Progenitor cell of endocrine pancreas (in vitro differentiated cells): ENCODE data around the gene VPS26C. TPM values are rescaled to one million over a fixed set of nuclear protein-coding genes. Genes with fewer than 3 reads are reported as not detected.
"Not testable (repeated sequence)": the region's sequence is repeated elsewhere in the genome, so short reads cannot be mapped to it uniquely, and the experiment has no call there.

ENCODE experiments used
- DNase-seq: peaks from one replicate; pipeline ENCODE4 v3.0.0; 2021; ENCODE audit warnings: low spot score; ENCODE audit not compliant: unreplicated experiment
- H3K27ac Mint-ChIP-seq: 2 replicates; pipeline ENCODE4 v1.8.0; 2021; ENCODE audit warnings: mild to moderate bottlenecking, moderate library complexity, mixed read lengths
- H3K27me3 Mint-ChIP-seq: 2 replicates; pipeline ENCODE4 v1.8.0; 2021; ENCODE audit warnings: mixed read lengths
- H3K36me3 Mint-ChIP-seq: 2 replicates; pipeline ENCODE4 v1.8.0; 2022; ENCODE audit warnings: mixed read lengths; ENCODE audit not compliant: insufficient read depth
- H3K4me1 Mint-ChIP-seq: 2 replicates; pipeline ENCODE4 v1.8.0; 2021; ENCODE audit warnings: low read depth, mixed read lengths
- H3K4me3 Mint-ChIP-seq: 2 replicates; pipeline ENCODE4 v1.8.0; 2021; ENCODE audit warnings: low read depth, mild to moderate bottlenecking, moderate library complexity, mixed read lengths
- H3K9me3 Mint-ChIP-seq: 2 replicates; pipeline ENCODE4 v1.8.0; 2021; ENCODE audit warnings: low read depth, mixed read lengths
- long read RNA-seq: library from polyadenylated mRNA; unstranded; transcript quantifications from one replicate; pipeline ENCODE4 v2.0.0, GENCODE V29; 2020
- total RNA-seq: library from RNA; stranded (reverse); gene quantifications from 2 replicates; pipeline ENCODE4 v1.2.1, GENCODE V29; 2021
- TF ChIP-seq, protein P1 (sequence below): fragments of 200-600 bp; sonication (generic); IDR thresholded peaks from one replicate; pipeline ENCODE4 v1.5.0; 2021; ENCODE audit warnings: antibody characterized with exemption, mild to moderate bottlenecking; ENCODE audit not compliant: unreplicated experiment

The VPS26C gene
- total RNA-seq: 38.7 and 42.3 TPM in 2 replicates
- long read RNA-seq, transcript VPS26C-206 (3 exons, 715 nt): minor isoform, 8 of 133 reads
- long read RNA-seq, transcript VPS26C-207 (7 exons, 937 nt): minor isoform, 5 of 133 reads
- long read RNA-seq, transcript VPS26C-201 (8 exons, 3,256 nt): major isoform, 87 of 133 reads
- long read RNA-seq, partial matches to known transcripts: 8 of 133 reads
- long read RNA-seq, other reads (novel, unspliced or antisense): 17 of 133 reads

GRCh38 chr21:37267269-37268185 is at the start of gene VPS26C:
TSS of gene VPS26C (minus strand) at chr21:37267334. CDS start at chr21:37267294, 40 bp downstream.
- Mint-ChIP-seq H3K36me3 (no peaks in the 10 kb centered on the region), H3K27me3 (no peaks in the 10 kb centered on the region), H3K4me1 (peaks cover 14% of the 10 kb centered on the region), H3K4me3 (peak within 1 kb of the TSS; percentile 90), H3K27ac (peak within 1 kb of the TSS; percentile 99), H3K9me3 (no peaks in the 10 kb centered on the region)
- TF ChIP-seq, protein P1, sequence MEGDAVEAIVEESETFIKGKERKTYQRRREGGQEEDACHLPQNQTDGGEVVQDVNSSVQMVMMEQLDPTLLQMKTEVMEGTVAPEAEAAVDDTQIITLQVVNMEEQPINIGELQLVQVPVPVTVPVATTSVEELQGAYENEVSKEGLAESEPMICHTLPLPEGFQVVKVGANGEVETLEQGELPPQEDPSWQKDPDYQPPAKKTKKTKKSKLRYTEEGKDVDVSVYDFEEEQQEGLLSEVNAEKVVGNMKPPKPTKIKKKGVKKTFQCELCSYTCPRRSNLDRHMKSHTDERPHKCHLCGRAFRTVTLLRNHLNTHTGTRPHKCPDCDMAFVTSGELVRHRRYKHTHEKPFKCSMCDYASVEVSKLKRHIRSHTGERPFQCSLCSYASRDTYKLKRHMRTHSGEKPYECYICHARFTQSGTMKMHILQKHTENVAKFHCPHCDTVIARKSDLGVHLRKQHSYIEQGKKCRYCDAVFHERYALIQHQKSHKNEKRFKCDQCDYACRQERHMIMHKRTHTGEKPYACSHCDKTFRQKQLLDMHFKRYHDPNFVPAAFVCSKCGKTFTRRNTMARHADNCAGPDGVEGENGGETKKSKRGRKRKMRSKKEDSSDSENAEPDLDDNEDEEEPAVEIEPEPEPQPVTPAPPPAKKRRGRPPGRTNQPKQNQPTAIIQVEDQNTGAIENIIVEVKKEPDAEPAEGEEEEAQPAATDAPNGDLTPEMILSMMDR: no peak
- DNase-seq: peak; percentile 96

DNA sequence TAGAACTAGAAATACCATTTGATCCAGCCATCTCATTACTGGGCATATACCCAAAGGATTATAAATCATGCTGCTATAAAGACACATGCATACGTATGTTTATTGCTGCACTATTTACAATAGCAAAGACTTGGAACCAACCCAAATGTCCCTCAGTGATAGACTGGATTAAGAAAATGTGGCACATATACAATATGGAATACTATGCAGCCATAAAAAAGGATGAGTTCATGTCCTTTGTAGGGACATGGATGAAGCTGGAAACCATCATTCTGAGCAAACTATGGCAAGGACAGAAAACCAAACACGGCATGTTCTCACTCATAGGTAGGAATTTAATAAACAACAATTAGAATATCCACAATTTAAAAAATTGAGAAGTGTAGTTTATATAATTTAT is 48.9 kb upstream of the VPS26C start:
- not testable (repeated sequence) for H3K36me3 Mint-ChIP-seq, H3K4me1 Mint-ChIP-seq, H3K4me3 Mint-ChIP-seq, DNase-seq, H3K27me3 Mint-ChIP-seq, H3K27ac Mint-ChIP-seq
- peaks cover 19% of the 10 kb centered on the region for H3K9me3 Mint-ChIP-seq

DNA sequence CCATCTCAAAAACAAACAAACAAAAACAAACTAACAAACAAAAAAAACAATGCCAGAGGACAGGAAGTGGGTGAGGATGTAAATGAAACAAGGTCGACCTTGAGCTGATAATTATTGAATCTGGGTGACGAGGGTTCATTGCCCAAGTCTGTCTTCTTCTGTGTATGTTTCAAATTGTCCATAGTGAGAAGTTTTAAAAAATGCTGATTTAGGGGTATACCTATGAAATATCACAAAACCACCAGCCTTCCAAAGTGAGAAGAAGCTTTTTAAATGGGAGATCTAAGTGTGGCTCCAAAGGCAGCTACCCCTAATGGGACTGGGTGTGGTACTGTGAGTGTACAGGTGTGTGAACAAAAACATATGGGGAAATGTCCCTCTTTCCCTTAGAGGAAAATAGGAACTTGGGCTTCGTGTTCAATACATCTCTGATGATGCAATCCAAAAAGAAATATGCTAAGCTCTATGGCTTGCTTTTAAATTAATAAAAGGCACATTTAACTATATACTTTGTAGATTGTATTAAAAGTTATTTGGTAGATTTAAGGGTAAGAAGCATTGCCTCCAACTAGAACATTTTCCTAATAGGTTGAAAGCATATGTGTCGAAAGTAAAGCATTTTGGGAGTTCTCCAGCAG is 33.1 kb upstream of the VPS26C start:
- Mint-ChIP-seq H3K27ac (no peak overlapping the region), H3K4me1 (no peaks in the 10 kb centered on the region), H3K36me3 (no peaks in the 10 kb centered on the region), H3K4me3 (no peak overlapping the region), H3K27me3 (no peaks in the 10 kb centered on the region), H3K9me3 (no peaks in the 10 kb centered on the region)
- TF ChIP-seq, protein P1: no peak
- DNase-seq: no peak

DNA sequence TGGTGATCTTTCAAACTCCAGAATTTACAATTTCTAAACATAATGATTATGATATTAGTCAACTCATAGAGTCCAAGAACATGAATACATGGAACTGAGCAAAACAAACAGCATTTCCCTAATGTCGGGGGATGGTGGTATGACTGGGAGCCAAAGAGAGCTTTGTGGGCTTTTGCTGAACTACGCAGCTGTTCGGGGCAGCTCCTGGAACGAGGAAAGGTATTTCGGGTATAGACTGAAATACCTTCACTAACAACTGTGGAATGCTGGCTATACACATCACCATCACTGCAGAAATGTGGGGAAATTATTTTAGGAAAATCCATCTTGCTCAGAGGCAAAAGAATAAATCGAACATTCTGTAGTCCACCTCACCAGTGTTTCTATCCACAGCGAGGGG is 30.2 kb upstream of the VPS26C start:
- Mint-ChIP-seq H3K27me3 (no peaks in the 10 kb centered on the region), H3K27ac (no peak overlapping the region), H3K4me1 (no peaks in the 10 kb centered on the region), H3K9me3 (no peaks in the 10 kb centered on the region), H3K4me3 (no peak overlapping the region), H3K36me3 (no peaks in the 10 kb centered on the region)
- DNase-seq: no peak
- TF ChIP-seq, protein P1: no peak

GRCh38 chr21:37294679-37295078 is 27.5 kb upstream of the VPS26C start:
- H3K9me3 Mint-ChIP-seq: no peaks in the 10 kb centered on the region
- DNase-seq: no peak
- no peaks in the 10 kb centered on the region for H3K4me1 Mint-ChIP-seq
- TF ChIP-seq, protein P1: no peak
- no peaks in the 10 kb centered on the region for H3K36me3 Mint-ChIP-seq
- H3K27ac Mint-ChIP-seq: no peak overlapping the region
- H3K27me3 Mint-ChIP-seq: no peaks in the 10 kb centered on the region
- H3K4me3 Mint-ChIP-seq: no peak overlapping the region
